ENCODE results near the gene DDX5. TPM values are rescaled to one million over a fixed set of nuclear protein-coding genes. Genes with fewer than 3 reads are reported as not detected.

DDX5 gene
- total and polyA plus RNA-seq, 2 donors (not counting 1 experiment from before 2014, with no cell fraction given), result 1,560 to 2,167 TPM

DNA sequence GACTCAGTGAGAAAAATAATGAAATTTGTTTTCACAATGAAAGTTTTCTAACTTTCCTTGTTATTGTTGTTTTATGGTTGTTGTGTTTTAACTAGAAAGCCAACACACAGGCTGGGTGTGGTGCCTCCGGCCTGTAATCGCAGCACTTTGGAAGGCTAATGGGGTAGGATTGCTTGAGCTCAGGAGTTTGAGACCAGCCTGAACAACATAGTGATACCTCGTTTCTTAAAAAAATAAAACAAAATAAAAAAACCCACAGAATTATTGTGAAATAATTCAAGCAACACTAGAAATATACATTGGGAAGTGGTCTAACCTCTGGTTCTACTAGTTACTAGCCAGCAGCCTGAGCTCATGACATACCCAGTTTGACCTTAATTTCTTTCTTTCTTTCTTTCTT is 56.5 kb downstream of the DDX5 start:
- no peaks in the 10 kb centered on the region for H4K20me1 ChIP-seq (ENCODE audit: control insufficient read depth, insufficient read depth, low read length, poor library complexity, severe bottlenecking)
- intact Hi-C loops (cut with micrococcal nuclease), result no loop called here
- H3K36me3 ChIP-seq (replicated peaks in 1 of 2; ENCODE audit: control extremely low read depth in 1 of 2, control insufficient read depth in 1 of 2, extremely low read depth in 1 of 2, insufficient read depth in 2 of 2, low read length in 1 of 2), result peaks cover 2 to 19% of the 10 kb centered on the region in 2 experiments
- CTCF ChIA-PET, result interaction anchor here (1.5 to 3.3 kb wide), 2 partner anchors 29 to 37 kb away, joined by 4 to 25 read pairs; no protein-coding TSS in a partner anchor
- H3K4me3 ChIP-seq (ENCODE audit: control extremely low read depth in 1 of 5, extremely low read depth in 1 of 5, insufficient read depth in 1 of 5, low read depth in 2 of 5, low read length in 4 of 5), result peak overlapping the region in 4 of 5 experiments; percentile 48 to 86 (median 64)
- H3K27ac ChIP-seq (ENCODE audit: low read length in 2 of 2), result peak overlapping the region; percentile 49 to 77
- no peaks in the 10 kb centered on the region for H3K9me3 ChIP-seq (ENCODE audit: control extremely low read depth in 1 of 3, control insufficient read depth in 2 of 3, insufficient read depth in 1 of 3, low read length in 2 of 3)
- POLR2A ChIA-PET, result interaction anchor here (1.1 kb wide), 1 partner anchor 57 kb away, joined by 3 read pairs; the partner anchor contains the start of gene CEP95
- H3K9me3 Mint-ChIP-seq (ENCODE audit: insufficient read depth), result no peaks in the 10 kb centered on the region
- ATAC-seq (ENCODE audit: low read depth) (no peak), DNase-seq (no peak)
- peaks cover 43% of the 10 kb centered on the region for H3K4me1 Mint-ChIP-seq
- H3K4me3 Mint-ChIP-seq, result peak overlapping the region; percentile 88
- H3K27me3 ChIP-seq (replicated peaks in 1 of 4; ENCODE audit: control extremely low read depth in 1 of 4, control insufficient read depth in 3 of 4, insufficient read depth in 4 of 4, low read length in 3 of 4), result no peaks in the 10 kb centered on the region
- H3K4me1 ChIP-seq (ENCODE audit: control insufficient read depth in 2 of 2, insufficient read depth in 2 of 2, low read length in 2 of 2), result peaks cover 23 to 40% of the 10 kb centered on the region in 2 donors
- H3K79me2 ChIP-seq (ENCODE audit: control insufficient read depth, insufficient read depth, low read length), result peaks cover 52% of the 10 kb centered on the region
- no peak for TF ChIP-seq EZH2 (IDR thresholded peaks at IDR 0.05; ENCODE audit: borderline replicate concordance, insufficient read depth, low read depth, low read length, poor library complexity, severe bottlenecking)
- TF ChIP-seq, protein P1, sequence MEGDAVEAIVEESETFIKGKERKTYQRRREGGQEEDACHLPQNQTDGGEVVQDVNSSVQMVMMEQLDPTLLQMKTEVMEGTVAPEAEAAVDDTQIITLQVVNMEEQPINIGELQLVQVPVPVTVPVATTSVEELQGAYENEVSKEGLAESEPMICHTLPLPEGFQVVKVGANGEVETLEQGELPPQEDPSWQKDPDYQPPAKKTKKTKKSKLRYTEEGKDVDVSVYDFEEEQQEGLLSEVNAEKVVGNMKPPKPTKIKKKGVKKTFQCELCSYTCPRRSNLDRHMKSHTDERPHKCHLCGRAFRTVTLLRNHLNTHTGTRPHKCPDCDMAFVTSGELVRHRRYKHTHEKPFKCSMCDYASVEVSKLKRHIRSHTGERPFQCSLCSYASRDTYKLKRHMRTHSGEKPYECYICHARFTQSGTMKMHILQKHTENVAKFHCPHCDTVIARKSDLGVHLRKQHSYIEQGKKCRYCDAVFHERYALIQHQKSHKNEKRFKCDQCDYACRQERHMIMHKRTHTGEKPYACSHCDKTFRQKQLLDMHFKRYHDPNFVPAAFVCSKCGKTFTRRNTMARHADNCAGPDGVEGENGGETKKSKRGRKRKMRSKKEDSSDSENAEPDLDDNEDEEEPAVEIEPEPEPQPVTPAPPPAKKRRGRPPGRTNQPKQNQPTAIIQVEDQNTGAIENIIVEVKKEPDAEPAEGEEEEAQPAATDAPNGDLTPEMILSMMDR (IDR thresholded peaks at IDR 0.05), result no peak
- no peaks in the 10 kb centered on the region for H3K27me3 Mint-ChIP-seq
- peak overlapping the region; percentile 65 for H3K9ac ChIP-seq (ENCODE audit: low read length)
- no CpG with 5 or more reads among the region's 3 CpGs for WGBS (ENCODE audit: insufficient coverage)
- H2AFZ ChIP-seq (ENCODE audit: insufficient read depth, low read depth, low read length, poor library complexity, severe bottlenecking), result peak overlapping the region; percentile 76
- H3K4me2 ChIP-seq (replicated peaks; ENCODE audit: low read depth, low read length, poor library complexity, severe bottlenecking), result peak overlapping the region; percentile 82
- peak overlapping the region; percentile 94 for H3K27ac Mint-ChIP-seq
